ENCODE results near the gene CHST11.

CHST11 gene

DNA sequence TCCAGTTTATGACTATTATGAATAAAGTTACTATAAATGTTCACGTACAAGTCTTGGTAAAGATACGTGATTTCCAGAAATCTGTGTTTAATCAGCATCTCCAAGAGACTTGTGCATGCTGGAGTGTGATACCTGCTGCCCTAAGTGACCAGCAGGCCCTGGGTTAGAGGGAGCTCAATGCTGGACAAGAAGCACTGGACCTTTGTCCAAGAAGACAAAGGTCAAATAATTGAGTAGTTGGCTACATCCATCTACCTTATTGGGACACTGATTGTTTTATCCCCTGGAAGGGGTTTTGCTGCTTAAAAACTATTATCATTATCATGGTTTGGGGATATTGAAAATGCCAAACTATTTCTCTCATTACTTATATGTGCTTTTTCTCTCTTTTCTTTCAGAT is 37.0 kb upstream of the CHST11 start:
- Histone ChIP-seq H3K9me3 (ENCODE audit: insufficient read depth, low read length, severe bottlenecking) (no peaks in the 10 kb centered on the region), H3K4me3 (ENCODE audit: low read depth in 1 of 2, low read length in 2 of 2) (no peak overlapping the region), H3K36me3 (ENCODE audit: insufficient read depth, low read length) (no peaks in the 10 kb centered on the region), H3K4me1 (ENCODE audit: insufficient read depth, low read length) (peaks cover 4% of the 10 kb centered on the region; the same call in 1 of the 2 replicates), H3K9ac (ENCODE audit: low read depth, low read length) (no peak overlapping the region), H3K27ac (ENCODE audit: low read length) (no peak overlapping the region), H3K27me3 (ENCODE audit: insufficient read depth, low read length, poor library complexity) (no peaks in the 10 kb centered on the region), H3K79me2 (ENCODE audit: insufficient read depth, low read length) (no peaks in the 10 kb centered on the region), H2AFZ (ENCODE audit: low read depth, low read length) (no peak overlapping the region), H3K4me2 (ENCODE audit: insufficient read depth, low read length) (no peak overlapping the region), H4K20me1 (ENCODE audit: insufficient read depth, low read length) (no peaks in the 10 kb centered on the region)
- DNase-seq (no peak), ATAC-seq (ENCODE audit: insufficient read depth, low read depth) (no peak)
- TF ChIP-seq, protein P1, sequence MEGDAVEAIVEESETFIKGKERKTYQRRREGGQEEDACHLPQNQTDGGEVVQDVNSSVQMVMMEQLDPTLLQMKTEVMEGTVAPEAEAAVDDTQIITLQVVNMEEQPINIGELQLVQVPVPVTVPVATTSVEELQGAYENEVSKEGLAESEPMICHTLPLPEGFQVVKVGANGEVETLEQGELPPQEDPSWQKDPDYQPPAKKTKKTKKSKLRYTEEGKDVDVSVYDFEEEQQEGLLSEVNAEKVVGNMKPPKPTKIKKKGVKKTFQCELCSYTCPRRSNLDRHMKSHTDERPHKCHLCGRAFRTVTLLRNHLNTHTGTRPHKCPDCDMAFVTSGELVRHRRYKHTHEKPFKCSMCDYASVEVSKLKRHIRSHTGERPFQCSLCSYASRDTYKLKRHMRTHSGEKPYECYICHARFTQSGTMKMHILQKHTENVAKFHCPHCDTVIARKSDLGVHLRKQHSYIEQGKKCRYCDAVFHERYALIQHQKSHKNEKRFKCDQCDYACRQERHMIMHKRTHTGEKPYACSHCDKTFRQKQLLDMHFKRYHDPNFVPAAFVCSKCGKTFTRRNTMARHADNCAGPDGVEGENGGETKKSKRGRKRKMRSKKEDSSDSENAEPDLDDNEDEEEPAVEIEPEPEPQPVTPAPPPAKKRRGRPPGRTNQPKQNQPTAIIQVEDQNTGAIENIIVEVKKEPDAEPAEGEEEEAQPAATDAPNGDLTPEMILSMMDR (IDR thresholded peaks at IDR 0.05; ENCODE audit: borderline replicate concordance, extremely low read depth, low read length, poor library complexity, severe bottlenecking), result no peak
- no peak for TF ChIP-seq EZH2 (IDR thresholded peaks at IDR 0.05; ENCODE audit: borderline replicate concordance, low read depth, low read length, severe bottlenecking)

DNA sequence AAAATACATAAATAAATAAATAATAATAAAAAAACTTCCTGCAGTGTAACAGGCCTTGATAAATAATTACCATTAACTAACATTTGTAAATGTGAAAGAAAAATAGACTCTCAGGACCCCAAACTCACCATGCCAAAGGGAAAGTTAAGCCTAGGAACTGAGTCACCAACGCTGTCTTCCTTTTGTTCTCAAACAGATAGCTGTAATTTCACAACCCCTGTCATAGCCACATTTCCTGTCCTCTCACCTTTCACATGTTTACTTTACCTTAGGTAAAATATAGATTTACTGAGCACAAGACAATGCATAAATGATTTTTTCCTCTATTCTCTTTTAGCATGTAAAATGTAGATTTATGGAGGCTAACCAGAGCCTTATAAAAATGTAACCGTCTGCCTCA is 35.9 kb upstream of the CHST11 start:
- no peak for TF ChIP-seq EZH2 (IDR thresholded peaks at IDR 0.05; ENCODE audit: borderline replicate concordance, low read depth, low read length, severe bottlenecking)
- TF ChIP-seq, protein P1 (IDR thresholded peaks at IDR 0.05; ENCODE audit: borderline replicate concordance, extremely low read depth, low read length, poor library complexity, severe bottlenecking), result no peak
- no peak for DNase-seq
- Histone ChIP-seq H3K9me3 (ENCODE audit: insufficient read depth, low read length, severe bottlenecking) (no peaks in the 10 kb centered on the region), H3K27me3 (ENCODE audit: insufficient read depth, low read length, poor library complexity) (no peaks in the 10 kb centered on the region), H3K9ac (ENCODE audit: low read depth, low read length) (no peak overlapping the region), H3K36me3 (ENCODE audit: insufficient read depth, low read length) (no peaks in the 10 kb centered on the region), H3K4me2 (ENCODE audit: insufficient read depth, low read length) (no peak overlapping the region), H3K4me1 (ENCODE audit: insufficient read depth, low read length) (0 out of 2 replicates have a peak, but pooled peaks cover 4% of the 10 kb centered on the region), H2AFZ (ENCODE audit: low read depth, low read length) (no peak overlapping the region), H3K4me3 (ENCODE audit: low read depth in 1 of 2, low read length in 2 of 2) (no peak overlapping the region), H4K20me1 (ENCODE audit: insufficient read depth, low read length) (no peaks in the 10 kb centered on the region), H3K79me2 (ENCODE audit: insufficient read depth, low read length) (no peaks in the 10 kb centered on the region), H3K27ac (ENCODE audit: low read length) (no peak overlapping the region)
- ATAC-seq (ENCODE audit: insufficient read depth, low read depth), result no peak

DNA sequence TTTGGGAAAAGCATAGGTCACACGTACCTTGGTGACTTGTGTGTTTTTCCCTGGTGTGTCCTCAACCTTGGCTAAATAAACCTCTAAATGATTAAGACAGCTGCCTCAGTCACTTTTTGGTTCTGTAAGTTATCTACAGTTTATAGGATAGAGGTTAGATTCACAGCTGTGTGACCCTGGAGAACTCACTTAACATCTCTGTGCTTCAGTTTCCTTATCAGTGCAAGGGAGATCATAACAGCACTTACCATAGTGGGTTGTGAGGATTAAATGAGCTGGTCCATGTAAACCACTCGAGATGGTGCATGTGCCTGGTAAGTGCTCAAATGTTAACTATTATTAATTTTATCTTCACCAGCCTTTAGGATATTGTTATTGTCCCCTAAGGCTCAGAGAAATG is 35.4 kb upstream of the CHST11 start:
- DNase-seq, result no peak
- 0 out of 2 replicates have a peak, but pooled peaks cover 1% of the 10 kb centered on the region for H3K4me1 ChIP-seq (ENCODE audit: insufficient read depth, low read length)
- no peaks in the 10 kb centered on the region for H3K36me3 ChIP-seq (ENCODE audit: insufficient read depth, low read length)
- no peak overlapping the region for H3K4me3 ChIP-seq (ENCODE audit: low read depth in 1 of 2, low read length in 2 of 2)
- no peaks in the 10 kb centered on the region for H3K9me3 ChIP-seq (ENCODE audit: insufficient read depth, low read length, severe bottlenecking)
- no peaks in the 10 kb centered on the region for H3K27me3 ChIP-seq (ENCODE audit: insufficient read depth, low read length, poor library complexity)
- no peak overlapping the region for H3K4me2 ChIP-seq (ENCODE audit: insufficient read depth, low read length)
- ATAC-seq (ENCODE audit: insufficient read depth, low read depth), result no peak
- H4K20me1 ChIP-seq (ENCODE audit: insufficient read depth, low read length), result no peaks in the 10 kb centered on the region
- no peak overlapping the region for H3K9ac ChIP-seq (ENCODE audit: low read depth, low read length)
- no peak overlapping the region for H3K27ac ChIP-seq (ENCODE audit: low read length)
- no peak for TF ChIP-seq EZH2 (IDR thresholded peaks at IDR 0.05; ENCODE audit: borderline replicate concordance, low read depth, low read length, severe bottlenecking)
- TF ChIP-seq, protein P1 (IDR thresholded peaks at IDR 0.05; ENCODE audit: borderline replicate concordance, extremely low read depth, low read length, poor library complexity, severe bottlenecking), result no peak
- no peaks in the 10 kb centered on the region for H3K79me2 ChIP-seq (ENCODE audit: insufficient read depth, low read length)
- H2AFZ ChIP-seq (ENCODE audit: low read depth, low read length), result no peak overlapping the region

DNA sequence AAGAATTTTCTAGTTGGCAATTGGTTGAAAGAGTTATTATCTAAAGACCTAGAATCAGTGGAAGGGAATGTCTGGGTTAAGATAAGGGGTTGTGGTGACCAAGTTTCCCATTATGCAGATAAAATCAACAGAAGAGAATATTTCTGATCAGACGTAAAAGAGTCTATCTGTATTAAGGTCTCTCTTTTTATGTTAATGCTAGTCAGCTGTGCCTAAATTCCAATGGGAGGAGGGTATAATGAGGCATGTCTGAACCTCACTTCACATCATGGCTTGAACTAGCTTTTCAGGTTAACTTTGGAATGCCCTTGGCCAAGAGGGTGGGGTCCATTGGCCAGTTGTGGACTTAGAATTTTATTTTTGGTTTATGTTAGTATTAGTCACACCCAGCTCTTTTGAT is 34.3 kb upstream of the CHST11 start:
- TF ChIP-seq EZH2 (IDR thresholded peaks at IDR 0.05; ENCODE audit: borderline replicate concordance, low read depth, low read length, severe bottlenecking), result no peak
- TF ChIP-seq, protein P1 (IDR thresholded peaks at IDR 0.05; ENCODE audit: borderline replicate concordance, extremely low read depth, low read length, poor library complexity, severe bottlenecking), result no peak
- no peak overlapping the region for H3K9ac ChIP-seq (ENCODE audit: low read depth, low read length)
- no peak overlapping the region for H3K27ac ChIP-seq (ENCODE audit: low read length)
- no peak overlapping the region for H2AFZ ChIP-seq (ENCODE audit: low read depth, low read length)
- ATAC-seq (ENCODE audit: insufficient read depth, low read depth) (no peak), DNase-seq (no peak)
- no peaks in the 10 kb centered on the region for H3K79me2 ChIP-seq (ENCODE audit: insufficient read depth, low read length)
- no peaks in the 10 kb centered on the region for H3K36me3 ChIP-seq (ENCODE audit: insufficient read depth, low read length)
- no peaks in the 10 kb centered on the region for H4K20me1 ChIP-seq (ENCODE audit: insufficient read depth, low read length)
- H3K27me3 ChIP-seq (ENCODE audit: insufficient read depth, low read length, poor library complexity), result no peaks in the 10 kb centered on the region
- H3K9me3 ChIP-seq (ENCODE audit: insufficient read depth, low read length, severe bottlenecking), result no peaks in the 10 kb centered on the region
- H3K4me1 ChIP-seq (ENCODE audit: insufficient read depth, low read length), result no peaks in the 10 kb centered on the region
- no peak overlapping the region for H3K4me2 ChIP-seq (ENCODE audit: insufficient read depth, low read length)
- no peak overlapping the region for H3K4me3 ChIP-seq (ENCODE audit: low read depth in 1 of 2, low read length in 2 of 2)

All from DND-41 (cell line).